Immature natural killer cell (primary cell): ENCODE data around the gene SLC27A1. TPM values are rescaled to one million over a fixed set of nuclear protein-coding genes. Genes with fewer than 3 reads are reported as not detected.
"Not testable (repeated sequence)": the region's sequence is repeated elsewhere in the genome, so short reads cannot be mapped to it uniquely, and the experiment has no call there.

ENCODE experiments used
- DNase-seq, 3 donors: peaks; one replicate each; pipeline ENCODE4 v3.0.0; 2022; ENCODE audit warnings: mixed read lengths in 1 of 3
- H3K27ac Mint-ChIP-seq, 6 donors: one replicate each; pipeline ENCODE4 v1.8.0; 2020; ENCODE audit warnings: mixed read lengths in 6 of 6, mild to moderate bottlenecking in 5 of 6, inconsistent platforms in 4 of 6, moderate library complexity in 3 of 6
- H3K27me3 Mint-ChIP-seq, 3 donors: one replicate each; pipeline ENCODE4 v1.8.0; 2020 to 2021; ENCODE audit warnings: low read depth in 3 of 3, mild to moderate bottlenecking in 3 of 3, mixed read lengths in 3 of 3, moderate library complexity in 3 of 3, inconsistent platforms in 1 of 3
- H3K36me3 Mint-ChIP-seq, 3 donors: one replicate each; pipeline ENCODE4 v1.8.0; 2020; ENCODE audit warnings: mixed read lengths in 3 of 3, inconsistent platforms in 2 of 3, mild to moderate bottlenecking in 2 of 3
- H3K4me1 Mint-ChIP-seq, 2 donors: one replicate each; pipeline ENCODE4 v1.8.0; 2020; ENCODE audit warnings: inconsistent platforms in 2 of 2, mild to moderate bottlenecking in 2 of 2, mixed read lengths in 2 of 2, moderate library complexity in 1 of 2
- H3K4me3 Mint-ChIP-seq, 5 donors: one replicate each; pipeline ENCODE4 v1.8.0; 2020; ENCODE audit warnings: mild to moderate bottlenecking in 5 of 5, mixed read lengths in 5 of 5, inconsistent platforms in 3 of 5, moderate library complexity in 3 of 5
- H3K9me3 Mint-ChIP-seq, 6 donors: one replicate each; pipeline ENCODE4 v1.8.0; 2020; ENCODE audit warnings: mild to moderate bottlenecking in 6 of 6, mixed read lengths in 6 of 6, inconsistent platforms in 4 of 6, moderate library complexity in 3 of 6
- polyA plus RNA-seq, 3 donors: library from polyadenylated mRNA; unstranded; fragments of 300-500 nt; fragmentation: Illumina TruSeq; gene quantifications; one replicate each; pipeline ENCODE4 v1.2.3, GENCODE V29; 2021

Gene SLC27A1
- polyA plus RNA-seq, 3 donors from 2014 or later: 9.7 to 15.9 (median 15.3) TPM

GRCh38 chr19:17550076-17550667 lies 79.8 kb downstream of the SLC27A1 start:
- Mint-ChIP-seq H3K27ac (no peak overlapping the region), H3K27me3 (peaks cover 0 to 4% (median 0%) of the 10 kb centered on the region in 3 donors), H3K9me3 (no peaks in the 10 kb centered on the region), H3K4me3 (no peak overlapping the region), H3K36me3 (no peaks in the 10 kb centered on the region), H3K4me1 (peaks cover 4% of the 10 kb centered on the region in 2 donors)
- no peak for DNase-seq

- not testable (repeated sequence) for DNase-seq, H3K27ac Mint-ChIP-seq, H3K9me3 Mint-ChIP-seq, H3K27me3 Mint-ChIP-seq, H3K36me3 Mint-ChIP-seq, H3K4me3 Mint-ChIP-seq
- peaks cover 15 to 17% of the 10 kb centered on the region in 2 donors for H3K4me1 Mint-ChIP-seq
Measured at GRCh38 chr19:17552735-17553134, 82.4 kb downstream of the SLC27A1 start.

GRCh38 chr19:17553256-17553655 lies 82.9 kb downstream of the SLC27A1 start:
- Mint-ChIP-seq H3K27me3 (peaks cover 0 to 2% (median 0%) of the 10 kb centered on the region in 3 donors), H3K4me3 (no peak overlapping the region), H3K36me3 (no peaks in the 10 kb centered on the region), H3K9me3 (no peaks in the 10 kb centered on the region), H3K27ac (peak overlapping the region in 1 of 6 donors; percentile 64), H3K4me1 (peaks cover 15 to 17% of the 10 kb centered on the region in 2 donors)
- no peak for DNase-seq

GRCh38 chr19:17554968-17555479 lies 84.7 kb downstream of the SLC27A1 start:
- Mint-ChIP-seq H3K4me3 (peak overlapping the region; percentile 74 to 84 (median 82)), H3K9me3 (no peaks in the 10 kb centered on the region), H3K4me1 (peaks cover 16 to 17% of the 10 kb centered on the region in 2 donors), H3K27ac (peak overlapping the region in 5 of 6 donors; percentile 66 to 81 (median 72)), H3K27me3 (peaks cover 0 to under 1% (median 0%) of the 10 kb centered on the region in 3 donors), H3K36me3 (peaks cover 1 to 6% (median 2%) of the 10 kb centered on the region in 3 donors)
- no peak for DNase-seq

GRCh38 chr19:17555480-17555928 lies 85.2 kb downstream of the SLC27A1 start, which contains the start of gene COLGALT1:
Gene COLGALT1 (plus strand): TSS chr19:17555649. CDS start chr19:17555714, 65 bp downstream.
- H3K36me3 Mint-ChIP-seq: peaks cover 5 to 11% (median 7%) of the 10 kb centered on the region in 3 donors

More at GRCh38 chr19:17555480-17555928, 85.2 kb downstream of the SLC27A1 start, which contains the start of gene COLGALT1:
- peak within 1 kb of the TSS in 5 of 6 donors; percentile 66 to 81 (median 72) for H3K27ac Mint-ChIP-seq
- DNase-seq: peak; percentile 93 to 95 (median 94)
- peaks cover 17 to 19% of the 10 kb centered on the region in 2 donors for H3K4me1 Mint-ChIP-seq
- H3K9me3 Mint-ChIP-seq: no peaks in the 10 kb centered on the region
- H3K4me3 Mint-ChIP-seq: peak within 1 kb of the TSS; percentile 81 to 84 (median 83)
- H3K27me3 Mint-ChIP-seq: peaks cover 0 to 2% (median 0%) of the 10 kb centered on the region in 3 donors

Other genes with a start within 250 kb of the SLC27A1 start
- 10 to 100 TPM; 31.4 to 51.3 (median 42.3) TPM for gene OCEL1, start 244.3 kb upstream of the SLC27A1 start, polyA plus RNA-seq
- 1 to 10 TPM in 1 of 3 donors, under 1 TPM in 2; 0.67 to 1.4 (median 0.94) TPM for gene NR2F6, start 224.6 kb upstream of the SLC27A1 start, polyA plus RNA-seq
- not detected for gene USHBP1, start 205.8 kb upstream of the SLC27A1 start, polyA plus RNA-seq
- gene BABAM1, start 203.1 kb upstream of the SLC27A1 start, polyA plus RNA-seq: 100 to 1,000 TPM; 135 to 218 (median 141) TPM
- gene ANKLE1, start 188.6 kb upstream of the SLC27A1 start, polyA plus RNA-seq: not detected
- gene ABHD8, start 167.1 kb upstream of the SLC27A1 start, polyA plus RNA-seq: 10 to 100 TPM in 1 of 3 donors, 1 to 10 TPM in 2; 7.5 to 10.3 (median 8.3) TPM
- 100 to 1,000 TPM; 189 to 270 (median 197) TPM for gene MRPL34, start 164.7 kb upstream of the SLC27A1 start, polyA plus RNA-seq
- gene DDA1, start 161.0 kb upstream of the SLC27A1 start, polyA plus RNA-seq: 10 to 100 TPM; 30.0 to 48.6 (median 40.6) TPM
- under 1 TPM; 0.06 to 0.40 (median 0.12) TPM for gene ANO8, start 135.7 kb upstream of the SLC27A1 start, polyA plus RNA-seq
- 1 to 10 TPM; 2.8 to 8.8 (median 3.1) TPM for gene GTPBP3, start 133.0 kb upstream of the SLC27A1 start, polyA plus RNA-seq
- not detected for gene PLVAP, start 93.2 kb upstream of the SLC27A1 start, polyA plus RNA-seq
- gene CCDC194, start 76.3 kb upstream of the SLC27A1 start, polyA plus RNA-seq: under 1 TPM in 1 of 3 donors, not detected in 2; 0.40 TPM
- 100 to 1,000 TPM; 326 to 394 (median 383) TPM for gene BST2, start 64.9 kb upstream of the SLC27A1 start, polyA plus RNA-seq
- 10 to 100 TPM; 35.8 to 43.6 (median 36.3) TPM for gene MVB12A, start 50.5 kb upstream of the SLC27A1 start, polyA plus RNA-seq
- gene TMEM221, start 21.9 kb upstream of the SLC27A1 start, polyA plus RNA-seq: under 1 TPM in 1 of 3 donors, not detected in 2; 0.24 TPM
- not detected for gene NXNL1, start 9.6 kb upstream of the SLC27A1 start, polyA plus RNA-seq
- 100 to 1,000 TPM in 2 of 3 donors, 10 to 100 TPM in 1; 65.3 to 118 (median 107) TPM for gene PGLS, start 41.1 kb downstream of the SLC27A1 start, polyA plus RNA-seq
- gene COLGALT1, start 85.1 kb downstream of the SLC27A1 start, polyA plus RNA-seq: 10 to 100 TPM; 16.9 to 26.8 (median 22.6) TPM
- gene UNC13A, start 217.8 kb downstream of the SLC27A1 start, polyA plus RNA-seq: not detected
- gene MAP1S, start 249.0 kb downstream of the SLC27A1 start, polyA plus RNA-seq: 10 to 100 TPM; 14.7 to 51.5 (median 17.7) TPM